Thoracic aorta (tissue), 2 donors: ENCODE data around the gene GOLGA2. TPM values are rescaled to one million over a fixed set of nuclear protein-coding genes. Genes with fewer than 3 reads are reported as not detected.

Source experiments
- ATAC-seq: fragments of 150-250 bp; one replicate; pipeline ENCODE4 v1.8.0; 2017; ENCODE audit warnings: low read depth; ENCODE audit not compliant: insufficient number of reproducible peaks, low FRiP score
- DNase-seq: peaks from one replicate; pipeline ENCODE4 v3.0.0-alpha.2; 2020; ENCODE audit warnings: low spot score
- H3K27ac ChIP-seq, 2 donors: fragments of 200-600 bp; sonication (generic); 1 replicate in 1 of 2; 2 replicates in 1 of 2; pipeline ENCODE4 v1.5.1; 2016; ENCODE audit warnings: mild to moderate bottlenecking in 2 of 2, moderate library complexity in 2 of 2
- H3K27me3 ChIP-seq: fragments of 200-600 bp; sonication (generic); replicated peaks from 2 replicates; pipeline ENCODE4 v1.6.0; 2016; ENCODE audit warnings: mild to moderate bottlenecking; ENCODE audit not compliant: insufficient read depth
- H3K36me3 ChIP-seq: fragments of 200-600 bp; sonication (generic); one replicate; pipeline ENCODE4 v1.5.1; 2016
- H3K4me1 ChIP-seq, 2 donors: fragments of 200-600 bp; sonication (generic); 1 replicate in 1 of 2; 2 replicates in 1 of 2; pipeline versions ENCODE4 v1.5.1 to v1.6.0; 2016; ENCODE audit warnings: low read depth in 2 of 2, mild to moderate bottlenecking in 1 of 2; ENCODE audit not compliant: control insufficient read depth in 1 of 2
- H3K4me3 ChIP-seq: fragments of 200-600 bp; sonication (generic); 2 replicates; pipeline ENCODE4 v1.5.1; 2016; ENCODE audit warnings: mild to moderate bottlenecking
- H3K9me3 ChIP-seq: fragments of 200-600 bp; sonication (generic); 2 replicates; pipeline ENCODE4 v1.5.1; 2016
- CTCF ChIP-seq: fragments of 200-600 bp; sonication (generic); IDR thresholded peaks from one replicate; pipeline ENCODE4 v1.5.1; 2019; ENCODE audit warnings: antibody characterized with exemption
- total RNA-seq, 2 donors: library from RNA; depleted of rRNA; stranded (reverse); fragments of >200 nt; gene quantifications; one replicate each; pipeline versions ENCODE4 v1.1.0 to v1.2.3, GENCODE V29; 2016

GOLGA2 gene
- total RNA-seq, 2 donors from 2014 or later, result 115 to 141 TPM

GRCh38 chr9:128271512-128271911 lies 4.3 kb downstream of the GOLGA2 start:
- no peak for ATAC-seq
- peaks cover 12 to 22% of the 10 kb centered on the region in 2 donors for H3K4me1 ChIP-seq
- no peaks in the 10 kb centered on the region for H3K27me3 ChIP-seq
- no peak for DNase-seq
- no peaks in the 10 kb centered on the region for H3K9me3 ChIP-seq
- peaks cover 43% of the 10 kb centered on the region for H3K36me3 ChIP-seq
- H3K4me3 ChIP-seq, result no peak overlapping the region
- no peak for TF ChIP-seq CTCF
- H3K27ac ChIP-seq, result no peak overlapping the region

GRCh38 chr9:128271112-128271511 lies 4.7 kb downstream of the GOLGA2 start:
- Histone ChIP-seq H3K27me3 (no peaks in the 10 kb centered on the region), H3K36me3 (peaks cover 46% of the 10 kb centered on the region), H3K27ac (no peak overlapping the region), H3K4me3 (no peak overlapping the region), H3K9me3 (no peaks in the 10 kb centered on the region), H3K4me1 (peaks cover 12 to 22% of the 10 kb centered on the region in 2 donors)
- TF ChIP-seq CTCF, result no peak
- DNase-seq (no peak), ATAC-seq (no peak)

- TF ChIP-seq CTCF, result no peak
- H3K36me3 ChIP-seq, result peaks cover 47% of the 10 kb centered on the region
- H3K4me3 ChIP-seq, result no peak overlapping the region
- DNase-seq (no peak), ATAC-seq (no peak)
- H3K27ac ChIP-seq, result no peak overlapping the region
- H3K4me1 ChIP-seq, result no peaks in the 10 kb centered on the region
- H3K27me3 ChIP-seq, result no peaks in the 10 kb centered on the region
- H3K9me3 ChIP-seq, result no peaks in the 10 kb centered on the region
Observed at GRCh38 chr9:128266868-128267590, 8.8 kb downstream of the GOLGA2 start.

- DNase-seq, result no peak
- Histone ChIP-seq H3K27me3 (no peaks in the 10 kb centered on the region), H3K4me1 (no peaks in the 10 kb centered on the region), H3K36me3 (peaks cover 53% of the 10 kb centered on the region), H3K4me3 (no peak overlapping the region), H3K27ac (no peak overlapping the region), H3K9me3 (no peaks in the 10 kb centered on the region)
- TF ChIP-seq CTCF, result no peak
- ATAC-seq, result no peak
Observed at GRCh38 chr9:128265348-128265847, 10.4 kb downstream of the GOLGA2 start.

GRCh38 chr9:128262687-128263086 lies 13.1 kb downstream of the GOLGA2 start:
- H3K27me3 ChIP-seq, result no peaks in the 10 kb centered on the region
- H3K4me1 ChIP-seq, result no peaks in the 10 kb centered on the region
- H3K9me3 ChIP-seq, result no peaks in the 10 kb centered on the region
- no peak overlapping the region for H3K4me3 ChIP-seq
- no peak for TF ChIP-seq CTCF
- no peak for ATAC-seq
- no peak for DNase-seq
- peaks cover 73% of the 10 kb centered on the region for H3K36me3 ChIP-seq
- H3K27ac ChIP-seq, result no peak overlapping the region
